AG09309 (cell line): ENCODE results near the gene SAMD4A.

Source experiments
- DNase-seq: peaks from one replicate; pipeline ENCODE4 v3.0.0-alpha.2; 2010; ENCODE audit warnings: low read depth
- H3K4me3 ChIP-seq: 2 replicates; pipeline ENCODE4 v1.5.1; 2011; ENCODE audit warnings: mild to moderate bottlenecking, low read depth, low read length, moderate library complexity; ENCODE audit not compliant: control insufficient read depth
- TF ChIP-seq, protein P1 (sequence below): IDR thresholded peaks from 2 replicates; pipeline ENCODE4 v1.5.1; 2011; ENCODE audit warnings: mild to moderate bottlenecking, low read depth, low read length, inconsistent platforms; ENCODE audit not compliant: insufficient read depth, control insufficient read depth; ENCODE audit errors: missing control alignments

The SAMD4A gene

DNA sequence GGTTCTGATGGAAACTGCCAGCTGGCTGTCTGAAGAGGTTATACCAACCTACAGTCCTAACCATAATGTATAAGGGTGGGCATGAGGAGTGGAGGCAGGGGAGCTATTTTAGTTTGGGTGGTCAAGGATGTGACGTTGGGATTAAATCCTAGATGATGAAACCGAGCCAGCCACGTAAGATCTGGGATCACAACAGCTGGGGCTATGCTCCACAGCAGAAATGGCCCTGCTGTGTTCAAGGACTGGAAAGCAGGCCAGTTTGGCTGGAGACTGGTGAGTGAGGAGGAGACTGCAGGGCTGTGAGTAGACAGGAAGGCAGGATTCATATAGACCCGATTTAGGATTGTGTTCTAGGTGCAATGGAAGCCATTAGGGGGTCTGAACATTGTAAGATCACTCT, 66.1 kb downstream of the SAMD4A start:
- TF ChIP-seq, protein P1, sequence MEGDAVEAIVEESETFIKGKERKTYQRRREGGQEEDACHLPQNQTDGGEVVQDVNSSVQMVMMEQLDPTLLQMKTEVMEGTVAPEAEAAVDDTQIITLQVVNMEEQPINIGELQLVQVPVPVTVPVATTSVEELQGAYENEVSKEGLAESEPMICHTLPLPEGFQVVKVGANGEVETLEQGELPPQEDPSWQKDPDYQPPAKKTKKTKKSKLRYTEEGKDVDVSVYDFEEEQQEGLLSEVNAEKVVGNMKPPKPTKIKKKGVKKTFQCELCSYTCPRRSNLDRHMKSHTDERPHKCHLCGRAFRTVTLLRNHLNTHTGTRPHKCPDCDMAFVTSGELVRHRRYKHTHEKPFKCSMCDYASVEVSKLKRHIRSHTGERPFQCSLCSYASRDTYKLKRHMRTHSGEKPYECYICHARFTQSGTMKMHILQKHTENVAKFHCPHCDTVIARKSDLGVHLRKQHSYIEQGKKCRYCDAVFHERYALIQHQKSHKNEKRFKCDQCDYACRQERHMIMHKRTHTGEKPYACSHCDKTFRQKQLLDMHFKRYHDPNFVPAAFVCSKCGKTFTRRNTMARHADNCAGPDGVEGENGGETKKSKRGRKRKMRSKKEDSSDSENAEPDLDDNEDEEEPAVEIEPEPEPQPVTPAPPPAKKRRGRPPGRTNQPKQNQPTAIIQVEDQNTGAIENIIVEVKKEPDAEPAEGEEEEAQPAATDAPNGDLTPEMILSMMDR = no peak
- no peak for DNase-seq
- no peak overlapping the region for H3K4me3 ChIP-seq

DNA sequence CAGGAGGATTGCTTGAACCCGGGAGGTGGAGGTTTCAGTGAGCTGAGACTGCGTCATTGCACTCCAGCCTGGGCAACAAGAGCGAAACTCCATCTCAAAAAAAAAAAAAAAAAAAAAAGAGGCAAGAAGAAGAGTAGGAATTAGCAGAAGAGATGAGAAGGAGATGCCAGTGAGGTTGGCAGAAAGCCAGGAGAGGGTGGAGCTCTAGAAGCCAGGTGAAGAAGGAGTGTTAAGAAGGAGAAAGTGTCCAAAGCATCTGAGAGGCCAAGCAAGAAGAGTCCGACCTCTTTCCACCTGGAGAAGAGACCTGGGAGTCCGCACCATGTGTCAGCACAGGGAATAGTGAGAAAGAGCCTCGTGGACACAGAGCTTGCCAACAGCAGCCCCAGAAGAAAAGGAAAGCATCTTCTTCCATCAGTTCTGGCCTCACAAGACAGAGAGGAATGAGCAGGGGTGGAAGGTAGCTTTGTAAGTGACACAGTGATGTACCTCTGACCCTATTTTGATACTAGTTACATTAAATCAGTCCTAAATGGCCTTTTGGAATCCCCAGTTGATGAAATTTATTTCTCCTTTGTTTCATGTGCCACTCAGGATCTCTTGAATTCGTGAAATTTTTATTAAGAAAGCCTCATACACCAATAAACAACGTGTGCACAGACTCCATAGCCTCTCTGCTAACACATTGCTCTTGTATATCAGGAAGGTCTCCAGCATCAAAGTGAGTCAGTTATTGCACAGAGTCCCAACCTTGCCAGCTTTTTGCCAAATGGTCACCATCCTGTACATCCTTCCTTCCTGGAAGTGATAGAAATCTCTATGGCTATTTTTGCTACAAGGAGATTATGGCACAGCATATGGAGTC, 70.6 kb downstream of the SAMD4A start:
- H3K4me3 ChIP-seq = no peak overlapping the region
- DNase-seq = no peak
- TF ChIP-seq, protein P1 = no peak

DNA sequence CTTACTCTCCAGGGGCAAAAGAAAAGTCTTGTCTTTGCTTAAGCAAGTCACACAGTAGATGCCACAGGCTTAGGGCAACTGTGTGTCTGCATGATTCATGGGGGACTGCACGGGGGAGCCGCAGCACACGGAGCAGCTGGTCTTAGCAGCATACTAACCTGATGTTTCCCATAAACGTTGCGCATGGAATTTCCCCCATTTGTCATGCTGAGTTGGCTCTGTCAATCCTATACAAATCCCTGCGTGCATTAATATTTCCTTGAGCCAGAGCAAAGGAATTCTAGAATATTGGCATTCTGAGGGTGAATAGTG, 71.2 kb downstream of the SAMD4A start:
- TF ChIP-seq, protein P1 = no peak
- no peak for DNase-seq
- no peak overlapping the region for H3K4me3 ChIP-seq

DNA sequence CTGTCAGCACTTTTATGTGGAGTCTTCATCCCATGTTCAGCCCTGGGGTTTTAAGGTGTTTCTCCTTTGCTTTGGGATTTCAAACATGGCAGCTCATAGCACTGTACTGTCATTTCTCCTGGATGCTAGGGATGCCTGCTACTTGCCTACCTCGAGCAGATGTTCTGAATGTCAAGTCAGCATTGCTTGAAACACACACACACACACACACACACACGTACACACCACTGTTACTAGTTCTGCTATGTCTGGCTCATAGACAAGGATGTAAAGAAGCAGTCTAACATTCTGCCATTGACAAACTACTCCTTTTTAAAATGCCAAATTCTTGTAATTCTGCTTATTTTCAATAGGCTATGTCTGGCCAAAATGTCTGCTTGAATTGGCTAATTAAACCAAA, 72.7 kb downstream of the SAMD4A start:
- TF ChIP-seq, protein P1 = no peak
- no peak overlapping the region for H3K4me3 ChIP-seq
- no peak for DNase-seq

DNA sequence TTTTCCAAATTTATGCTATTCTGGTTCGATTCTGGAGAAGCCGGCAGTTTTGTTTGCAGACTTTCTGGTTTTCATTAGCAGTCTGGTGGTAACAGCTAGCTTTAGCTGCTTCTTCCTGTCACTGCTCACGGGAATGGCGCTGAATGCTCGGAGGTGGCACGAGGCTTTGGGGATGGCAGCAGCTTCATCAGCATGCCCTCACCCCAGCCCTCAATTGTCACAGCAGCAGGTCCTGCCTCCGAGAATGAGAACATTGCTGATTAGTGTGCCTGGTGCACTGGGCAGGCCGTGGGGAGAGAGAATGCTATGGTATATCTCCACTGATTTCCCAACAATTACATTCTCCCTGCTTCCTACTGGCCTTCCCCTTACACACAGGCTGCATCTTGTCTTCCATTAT, 73.6 kb downstream of the SAMD4A start:
- no peak for DNase-seq
- no peak overlapping the region for H3K4me3 ChIP-seq
- TF ChIP-seq, protein P1 = no peak

DNA sequence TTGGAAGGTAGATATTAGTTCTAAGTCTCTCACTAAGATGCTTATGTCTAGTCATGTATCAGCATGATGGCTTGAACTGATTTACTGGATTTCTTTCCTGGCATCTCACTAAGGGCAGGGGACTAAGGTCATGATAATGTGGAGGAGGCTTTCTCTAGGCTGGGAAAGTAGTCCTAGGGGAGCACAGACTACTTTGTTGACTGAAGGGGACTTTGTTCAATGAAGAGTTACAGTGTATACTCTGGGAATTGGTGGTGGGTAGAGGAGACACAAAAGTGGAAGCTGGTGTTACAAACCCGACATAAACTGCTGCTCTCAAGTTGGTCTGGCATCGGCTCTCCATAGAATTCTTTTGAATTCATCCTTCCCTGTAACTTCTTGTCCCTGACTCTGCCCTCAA, 75.2 kb downstream of the SAMD4A start:
- no peak for DNase-seq
- TF ChIP-seq, protein P1 = no peak
- no peak overlapping the region for H3K4me3 ChIP-seq
